Panc1 (cell line): ENCODE measurements around the gene SLITRK3.

Experiments
- POLR2AphosphoS5 ChIP-seq: IDR thresholded peaks from 2 replicates; pipeline ENCODE4 v1.6.1; 2012; ENCODE audit warnings: mild to moderate bottlenecking, low read depth, low read length, moderate library complexity
- SIN3A ChIP-seq: IDR thresholded peaks from 2 replicates; pipeline ENCODE4 v1.6.1; 2012; ENCODE audit warnings: low read depth, mild to moderate bottlenecking, low read length, moderate library complexity, borderline replicate concordance; ENCODE audit not compliant: insufficient read depth
- TCF7L2 ChIP-seq: IDR thresholded peaks from 2 replicates; pipeline ENCODE4 v1.6.1; 2011; ENCODE audit warnings: mild to moderate bottlenecking, low read depth, low read length, inconsistent platforms
- TF ChIP-seq, protein P1 (sequence below): fragments of 450-650 bp; IDR thresholded peaks from 2 replicates; pipeline ENCODE4 v1.5.1; 2017; ENCODE audit warnings: mild to moderate bottlenecking
- TF ChIP-seq, protein P2 (sequence below), 2 experiments: IDR thresholded peaks; 2 replicates each; pipeline ENCODE4 v1.6.1; 2011 to 2012; ENCODE audit warnings: low read depth in 2 of 2, control low read depth in 1 of 2, low read length in 1 of 2, mild to moderate bottlenecking in 1 of 2, moderate library complexity in 1 of 2; ENCODE audit not compliant: insufficient read depth in 1 of 2

DNA sequence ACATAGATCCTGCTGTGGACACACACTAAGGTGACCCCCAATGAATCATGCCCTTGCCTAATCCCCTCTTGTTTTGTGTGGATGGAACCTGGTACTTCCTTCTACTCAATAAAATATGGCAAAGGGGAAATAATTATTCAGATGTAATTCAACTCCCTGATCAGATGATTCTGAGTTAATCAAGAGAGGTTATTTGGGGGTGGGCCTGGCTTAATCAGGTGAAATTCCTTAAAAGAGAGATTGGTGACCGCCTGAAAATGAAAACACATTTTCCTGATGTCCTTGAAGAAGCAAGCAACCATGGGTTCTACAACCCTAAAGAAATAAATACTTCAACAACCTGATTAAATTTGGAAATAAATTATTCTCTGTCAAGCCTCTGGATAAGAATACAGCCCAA is 8.3 kb upstream of the SLITRK3 start:
- TF ChIP-seq, protein P1, sequence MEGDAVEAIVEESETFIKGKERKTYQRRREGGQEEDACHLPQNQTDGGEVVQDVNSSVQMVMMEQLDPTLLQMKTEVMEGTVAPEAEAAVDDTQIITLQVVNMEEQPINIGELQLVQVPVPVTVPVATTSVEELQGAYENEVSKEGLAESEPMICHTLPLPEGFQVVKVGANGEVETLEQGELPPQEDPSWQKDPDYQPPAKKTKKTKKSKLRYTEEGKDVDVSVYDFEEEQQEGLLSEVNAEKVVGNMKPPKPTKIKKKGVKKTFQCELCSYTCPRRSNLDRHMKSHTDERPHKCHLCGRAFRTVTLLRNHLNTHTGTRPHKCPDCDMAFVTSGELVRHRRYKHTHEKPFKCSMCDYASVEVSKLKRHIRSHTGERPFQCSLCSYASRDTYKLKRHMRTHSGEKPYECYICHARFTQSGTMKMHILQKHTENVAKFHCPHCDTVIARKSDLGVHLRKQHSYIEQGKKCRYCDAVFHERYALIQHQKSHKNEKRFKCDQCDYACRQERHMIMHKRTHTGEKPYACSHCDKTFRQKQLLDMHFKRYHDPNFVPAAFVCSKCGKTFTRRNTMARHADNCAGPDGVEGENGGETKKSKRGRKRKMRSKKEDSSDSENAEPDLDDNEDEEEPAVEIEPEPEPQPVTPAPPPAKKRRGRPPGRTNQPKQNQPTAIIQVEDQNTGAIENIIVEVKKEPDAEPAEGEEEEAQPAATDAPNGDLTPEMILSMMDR, result no peak
- TF ChIP-seq, protein P2, sequence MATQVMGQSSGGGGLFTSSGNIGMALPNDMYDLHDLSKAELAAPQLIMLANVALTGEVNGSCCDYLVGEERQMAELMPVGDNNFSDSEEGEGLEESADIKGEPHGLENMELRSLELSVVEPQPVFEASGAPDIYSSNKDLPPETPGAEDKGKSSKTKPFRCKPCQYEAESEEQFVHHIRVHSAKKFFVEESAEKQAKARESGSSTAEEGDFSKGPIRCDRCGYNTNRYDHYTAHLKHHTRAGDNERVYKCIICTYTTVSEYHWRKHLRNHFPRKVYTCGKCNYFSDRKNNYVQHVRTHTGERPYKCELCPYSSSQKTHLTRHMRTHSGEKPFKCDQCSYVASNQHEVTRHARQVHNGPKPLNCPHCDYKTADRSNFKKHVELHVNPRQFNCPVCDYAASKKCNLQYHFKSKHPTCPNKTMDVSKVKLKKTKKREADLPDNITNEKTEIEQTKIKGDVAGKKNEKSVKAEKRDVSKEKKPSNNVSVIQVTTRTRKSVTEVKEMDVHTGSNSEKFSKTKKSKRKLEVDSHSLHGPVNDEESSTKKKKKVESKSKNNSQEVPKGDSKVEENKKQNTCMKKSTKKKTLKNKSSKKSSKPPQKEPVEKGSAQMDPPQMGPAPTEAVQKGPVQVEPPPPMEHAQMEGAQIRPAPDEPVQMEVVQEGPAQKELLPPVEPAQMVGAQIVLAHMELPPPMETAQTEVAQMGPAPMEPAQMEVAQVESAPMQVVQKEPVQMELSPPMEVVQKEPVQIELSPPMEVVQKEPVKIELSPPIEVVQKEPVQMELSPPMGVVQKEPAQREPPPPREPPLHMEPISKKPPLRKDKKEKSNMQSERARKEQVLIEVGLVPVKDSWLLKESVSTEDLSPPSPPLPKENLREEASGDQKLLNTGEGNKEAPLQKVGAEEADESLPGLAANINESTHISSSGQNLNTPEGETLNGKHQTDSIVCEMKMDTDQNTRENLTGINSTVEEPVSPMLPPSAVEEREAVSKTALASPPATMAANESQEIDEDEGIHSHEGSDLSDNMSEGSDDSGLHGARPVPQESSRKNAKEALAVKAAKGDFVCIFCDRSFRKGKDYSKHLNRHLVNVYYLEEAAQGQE (IDR thresholded peaks at IDR 0.05; ENCODE audit: insufficient read depth in 1 of 2, low read depth in 2 of 2, low read length in 1 of 2), result no peak
- no peak for TF ChIP-seq POLR2AphosphoS5
- TF ChIP-seq SIN3A, result no peak
- no peak for TF ChIP-seq TCF7L2
